ENCODE measurements around the gene MAN1A2.

The MAN1A2 gene

DNA sequence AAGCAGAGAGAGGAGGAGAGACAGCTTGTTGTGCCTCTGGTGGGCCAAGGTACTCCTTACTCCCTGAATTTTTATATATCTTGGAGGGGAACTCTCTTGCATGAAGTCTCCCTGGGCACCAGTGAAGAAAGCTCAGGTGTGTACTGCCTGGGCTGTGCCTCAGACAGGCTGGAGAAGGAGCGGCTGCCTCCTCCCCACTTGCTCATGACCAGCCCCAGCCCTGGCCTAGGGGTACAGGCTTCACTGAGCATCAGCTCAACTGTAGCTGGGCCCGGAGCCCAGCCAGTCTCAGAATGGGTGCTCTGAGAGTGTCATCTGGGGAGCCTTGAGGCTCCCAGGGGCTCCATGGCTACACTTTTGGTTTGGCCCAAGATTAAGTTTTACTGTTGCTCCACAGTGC is 193.8 kb downstream of the MAN1A2 start:
- Mint-ChIP-seq H3K4me3 (no peak overlapping the region), H3K27me3 (ENCODE audit: low read depth) (peaks cover 16% of the 10 kb centered on the region), H3K36me3 (ENCODE audit: low read depth) (peaks cover 5% of the 10 kb centered on the region), H3K4me1 (ENCODE audit: low read depth) (peaks cover 5% of the 10 kb centered on the region), H3K9me3 (peaks cover 9% of the 10 kb centered on the region), H3K27ac (no peak overlapping the region)

DNA sequence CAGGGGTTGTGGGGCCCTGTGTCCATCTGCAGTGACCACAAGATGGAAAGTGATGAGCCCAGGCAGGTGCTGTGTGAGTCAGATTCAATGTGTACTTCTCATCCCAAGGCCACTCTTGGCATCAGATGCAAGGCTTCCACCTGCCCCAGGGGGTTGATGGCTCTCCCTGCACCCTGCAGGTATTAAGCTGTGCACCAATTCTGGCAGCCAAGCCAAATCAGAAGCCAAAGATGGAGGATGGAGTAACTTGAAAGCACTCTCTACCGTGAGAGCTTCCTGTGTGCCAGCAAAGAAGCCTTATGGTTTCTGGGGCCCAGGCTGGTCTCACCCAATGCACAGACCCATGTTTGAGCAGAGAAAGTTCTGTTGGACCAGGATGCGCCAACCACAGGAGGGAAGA is 194.3 kb downstream of the MAN1A2 start:
- Mint-ChIP-seq H3K27ac (no peak overlapping the region), H3K36me3 (ENCODE audit: low read depth) (peaks cover 5% of the 10 kb centered on the region), H3K27me3 (ENCODE audit: low read depth) (peaks cover 14% of the 10 kb centered on the region), H3K4me1 (ENCODE audit: low read depth) (peaks cover 5% of the 10 kb centered on the region), H3K9me3 (peaks cover 9% of the 10 kb centered on the region), H3K4me3 (no peak overlapping the region)

DNA sequence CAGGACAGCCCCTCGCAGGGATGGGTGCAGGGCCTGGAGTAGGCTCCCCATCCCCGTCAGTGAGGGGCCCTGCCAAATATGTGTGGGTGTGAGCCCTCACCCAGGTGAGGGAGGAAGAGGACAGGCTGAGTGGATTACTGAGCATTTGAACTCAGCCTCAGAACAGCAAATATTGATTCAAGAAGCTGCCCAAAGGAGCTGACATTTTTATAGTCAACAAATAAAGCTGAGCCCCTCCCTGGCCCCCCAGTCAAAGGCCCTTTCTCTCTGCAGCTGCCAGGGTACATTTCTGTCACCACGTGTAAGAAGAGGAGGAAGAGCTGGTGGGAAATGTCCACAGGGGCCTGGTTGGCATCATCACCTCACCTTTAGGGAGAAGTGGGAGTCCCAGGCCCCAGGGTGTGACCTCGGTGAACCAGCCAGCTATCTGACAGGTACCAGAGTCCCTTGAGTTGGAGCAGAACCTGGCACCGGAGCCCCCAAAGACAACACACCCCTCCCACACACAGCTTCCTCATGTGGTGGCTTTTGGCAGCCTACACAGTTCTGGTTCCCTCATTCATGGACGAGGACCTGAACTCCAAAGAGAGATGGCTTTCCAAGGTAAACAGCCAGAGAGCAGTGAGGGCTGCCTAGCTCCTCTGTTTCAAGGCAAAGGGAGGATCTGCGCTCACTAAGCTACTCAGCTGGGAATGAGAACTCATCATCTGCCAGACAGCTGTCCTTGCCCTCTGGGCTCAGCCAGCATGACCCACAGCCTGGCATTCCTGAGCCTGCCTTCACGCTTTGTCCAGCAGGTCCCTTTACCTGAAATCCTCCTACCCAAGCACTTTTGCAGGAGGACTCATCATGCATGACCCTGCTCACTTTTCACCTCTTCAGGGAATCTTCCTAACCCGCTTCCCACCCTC is 195.6 kb downstream of the MAN1A2 start:
- Mint-ChIP-seq H3K27me3 (ENCODE audit: low read depth) (peaks cover 7% of the 10 kb centered on the region), H3K9me3 (peaks cover 9% of the 10 kb centered on the region), H3K36me3 (ENCODE audit: low read depth) (peaks cover 3% of the 10 kb centered on the region), H3K4me3 (no peak overlapping the region), H3K27ac (no peak overlapping the region), H3K4me1 (ENCODE audit: low read depth) (peaks cover 3% of the 10 kb centered on the region)

GRCh38 chr1:117563492-117563875 is 196.2 kb downstream of the MAN1A2 start:
- Mint-ChIP-seq H3K4me3 (no peak overlapping the region), H3K9me3 (peaks cover 9% of the 10 kb centered on the region), H3K4me1 (ENCODE audit: low read depth) (peaks cover 3% of the 10 kb centered on the region), H3K27ac (no peak overlapping the region), H3K27me3 (ENCODE audit: low read depth) (peaks cover 3% of the 10 kb centered on the region), H3K36me3 (ENCODE audit: low read depth) (peaks cover 3% of the 10 kb centered on the region)

- peaks cover under 1% of the 10 kb centered on the region for H3K36me3 Mint-ChIP-seq (ENCODE audit: low read depth)
- H3K27ac Mint-ChIP-seq, result no peak overlapping the region
- H3K4me1 Mint-ChIP-seq (ENCODE audit: low read depth), result peaks cover 3% of the 10 kb centered on the region
- peaks cover 4% of the 10 kb centered on the region for H3K27me3 Mint-ChIP-seq (ENCODE audit: low read depth)
- H3K4me3 Mint-ChIP-seq, result no peak overlapping the region
- peaks cover 4% of the 10 kb centered on the region for H3K9me3 Mint-ChIP-seq
Observed at GRCh38 chr1:117564227-117565075, 197.2 kb downstream of the MAN1A2 start.

DNA sequence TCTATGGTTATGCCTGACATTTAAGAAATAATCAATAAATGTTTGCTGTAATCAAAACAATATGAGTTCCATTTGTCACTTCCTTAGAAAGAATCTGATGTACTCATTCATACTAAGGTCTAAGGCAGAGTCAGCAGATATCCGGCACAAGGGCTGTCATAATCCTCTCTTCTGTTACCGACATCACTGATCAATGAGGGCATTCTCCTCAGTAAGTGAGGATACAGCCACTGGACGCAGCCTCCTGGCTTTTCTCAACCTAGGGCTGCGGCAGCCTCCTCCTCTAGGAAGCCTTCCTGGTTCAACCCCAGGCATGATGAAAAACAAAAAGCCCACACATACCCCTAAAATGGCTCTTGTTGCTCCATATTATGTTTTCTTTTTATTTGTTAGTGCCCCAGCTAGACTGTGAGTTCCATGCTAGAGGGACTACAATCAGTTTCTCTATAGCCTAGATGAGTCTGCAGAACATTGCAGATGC is 197.9 kb downstream of the MAN1A2 start:
- no peaks in the 10 kb centered on the region for H3K9me3 Mint-ChIP-seq
- peaks cover 11% of the 10 kb centered on the region for H3K27me3 Mint-ChIP-seq (ENCODE audit: low read depth)
- no peak overlapping the region for H3K27ac Mint-ChIP-seq
- no peaks in the 10 kb centered on the region for H3K36me3 Mint-ChIP-seq (ENCODE audit: low read depth)
- H3K4me1 Mint-ChIP-seq (ENCODE audit: low read depth), result peaks cover 7% of the 10 kb centered on the region
- H3K4me3 Mint-ChIP-seq, result no peak overlapping the region

- no peak overlapping the region for H3K27ac Mint-ChIP-seq
- peaks cover 7% of the 10 kb centered on the region for H3K4me1 Mint-ChIP-seq (ENCODE audit: low read depth)
- no peaks in the 10 kb centered on the region for H3K36me3 Mint-ChIP-seq (ENCODE audit: low read depth)
- peaks cover 15% of the 10 kb centered on the region for H3K27me3 Mint-ChIP-seq (ENCODE audit: low read depth)
- H3K4me3 Mint-ChIP-seq, result no peak overlapping the region
- no peaks in the 10 kb centered on the region for H3K9me3 Mint-ChIP-seq
Observed at GRCh38 chr1:117565745-117566455, 198.7 kb downstream of the MAN1A2 start.

DNA sequence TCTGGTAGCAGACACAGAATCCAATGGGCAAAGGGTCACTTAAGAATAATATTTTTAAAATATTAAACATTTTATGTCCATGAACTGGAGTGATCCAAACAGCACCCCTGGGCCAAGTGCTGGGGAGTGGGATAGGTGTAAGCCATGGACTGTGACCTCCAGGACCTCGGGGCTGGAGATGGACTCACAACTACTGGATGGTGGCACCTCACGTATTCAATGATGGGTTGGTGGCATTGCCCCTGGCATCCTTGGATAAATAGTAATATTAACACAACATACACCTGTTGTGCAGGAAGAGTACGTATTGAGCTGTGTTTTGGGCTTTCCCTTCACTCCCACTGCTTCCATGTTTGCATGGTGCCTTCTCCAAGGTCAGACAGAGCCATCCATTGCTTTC is 199.3 kb downstream of the MAN1A2 start:
- Mint-ChIP-seq H3K4me3 (no peak overlapping the region), H3K27me3 (ENCODE audit: low read depth) (peaks cover 17% of the 10 kb centered on the region), H3K36me3 (ENCODE audit: low read depth) (no peaks in the 10 kb centered on the region), H3K9me3 (no peaks in the 10 kb centered on the region), H3K27ac (no peak overlapping the region), H3K4me1 (ENCODE audit: low read depth) (peaks cover 9% of the 10 kb centered on the region)

GRCh38 chr1:117567435-117567834 is 200.2 kb downstream of the MAN1A2 start:
- H3K27me3 Mint-ChIP-seq (ENCODE audit: low read depth), result peaks cover 18% of the 10 kb centered on the region
- no peaks in the 10 kb centered on the region for H3K9me3 Mint-ChIP-seq
- no peak overlapping the region for H3K27ac Mint-ChIP-seq
- H3K4me3 Mint-ChIP-seq, result no peak overlapping the region
- no peaks in the 10 kb centered on the region for H3K36me3 Mint-ChIP-seq (ENCODE audit: low read depth)
- peaks cover 11% of the 10 kb centered on the region for H3K4me1 Mint-ChIP-seq (ENCODE audit: low read depth)

- peaks cover 18% of the 10 kb centered on the region for H3K27me3 Mint-ChIP-seq (ENCODE audit: low read depth)
- H3K4me1 Mint-ChIP-seq (ENCODE audit: low read depth), result peaks cover 16% of the 10 kb centered on the region
- no peak overlapping the region for H3K27ac Mint-ChIP-seq
- no peaks in the 10 kb centered on the region for H3K36me3 Mint-ChIP-seq (ENCODE audit: low read depth)
- H3K4me3 Mint-ChIP-seq, result no peak overlapping the region
- no peaks in the 10 kb centered on the region for H3K9me3 Mint-ChIP-seq
Observed at GRCh38 chr1:117567976-117568375, 200.7 kb downstream of the MAN1A2 start.

DNA sequence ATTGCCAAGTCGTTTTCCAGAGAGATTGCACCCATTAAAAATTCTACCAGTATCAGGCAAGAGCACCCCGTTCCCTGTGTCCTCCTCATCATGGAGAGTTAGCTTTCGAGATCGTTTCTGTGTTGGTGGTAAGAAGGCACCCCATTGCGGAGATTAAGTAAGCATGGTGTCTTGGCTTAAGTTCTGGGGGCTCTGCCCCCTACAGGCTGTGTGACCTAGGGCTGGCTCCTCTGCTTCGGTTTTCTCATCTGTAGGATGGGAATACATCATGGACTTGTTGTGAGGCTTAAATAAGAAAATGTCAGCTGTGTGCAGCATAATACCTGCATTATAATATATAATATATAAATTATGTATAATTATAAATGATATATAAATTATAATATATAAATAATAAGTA is 201.8 kb downstream of the MAN1A2 start:
- Mint-ChIP-seq H3K27me3 (ENCODE audit: low read depth) (peaks cover 18% of the 10 kb centered on the region), H3K4me1 (ENCODE audit: low read depth) (peaks cover 19% of the 10 kb centered on the region), H3K9me3 (no peaks in the 10 kb centered on the region), H3K27ac (no peak overlapping the region), H3K4me3 (no peak overlapping the region), H3K36me3 (ENCODE audit: low read depth) (no peaks in the 10 kb centered on the region)

DNA sequence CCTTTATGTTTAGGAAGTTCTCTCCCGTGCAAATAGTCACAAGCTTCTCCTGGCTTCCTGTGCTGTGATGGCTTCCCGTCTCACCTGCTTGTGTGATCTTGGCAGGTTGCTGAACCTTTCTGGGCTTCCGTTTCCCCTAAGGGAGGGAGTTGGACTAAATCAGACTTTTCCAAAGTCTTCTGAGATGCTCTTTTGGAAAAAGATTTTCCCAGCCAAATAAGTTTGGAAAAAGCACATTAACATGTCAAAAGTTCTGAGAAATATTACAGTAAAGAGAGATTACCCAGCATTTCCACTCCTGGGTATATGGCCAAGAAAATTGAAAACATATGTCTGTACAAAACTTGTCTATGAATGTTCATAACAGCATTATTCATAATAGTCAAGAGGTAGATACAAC is 202.6 kb downstream of the MAN1A2 start:
- H3K4me3 Mint-ChIP-seq, result no peak overlapping the region
- no peak overlapping the region for H3K27ac Mint-ChIP-seq
- H3K9me3 Mint-ChIP-seq, result no peaks in the 10 kb centered on the region
- no peaks in the 10 kb centered on the region for H3K36me3 Mint-ChIP-seq (ENCODE audit: low read depth)
- H3K4me1 Mint-ChIP-seq (ENCODE audit: low read depth), result peaks cover 22% of the 10 kb centered on the region
- H3K27me3 Mint-ChIP-seq (ENCODE audit: low read depth), result peaks cover 16% of the 10 kb centered on the region

DNA sequence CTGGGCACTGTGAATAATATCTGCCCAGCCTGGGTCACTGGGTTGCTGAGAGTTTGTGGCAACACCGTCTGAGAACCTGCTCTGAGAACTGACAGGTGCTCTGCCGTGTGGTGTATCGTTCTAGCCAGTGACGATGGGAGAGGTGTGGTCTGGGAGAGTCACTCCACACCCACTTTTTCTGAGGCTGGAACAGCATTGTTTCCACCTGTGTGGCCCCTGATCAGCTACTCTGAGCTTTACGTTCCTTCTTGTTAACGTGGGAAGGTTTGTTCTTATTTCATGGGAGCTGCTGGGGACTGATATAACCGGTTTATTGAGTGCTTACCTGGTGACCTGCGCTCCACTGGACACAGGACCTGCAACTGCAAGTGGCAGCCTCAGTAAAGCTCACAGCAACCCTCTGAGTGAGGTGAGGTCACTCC is 203.8 kb downstream of the MAN1A2 start:
- no peaks in the 10 kb centered on the region for H3K9me3 Mint-ChIP-seq
- no peak overlapping the region for H3K4me3 Mint-ChIP-seq
- peaks cover 15% of the 10 kb centered on the region for H3K27me3 Mint-ChIP-seq (ENCODE audit: low read depth)
- H3K36me3 Mint-ChIP-seq (ENCODE audit: low read depth), result no peaks in the 10 kb centered on the region
- H3K4me1 Mint-ChIP-seq (ENCODE audit: low read depth), result peaks cover 22% of the 10 kb centered on the region
- H3K27ac Mint-ChIP-seq, result no peak overlapping the region

DNA sequence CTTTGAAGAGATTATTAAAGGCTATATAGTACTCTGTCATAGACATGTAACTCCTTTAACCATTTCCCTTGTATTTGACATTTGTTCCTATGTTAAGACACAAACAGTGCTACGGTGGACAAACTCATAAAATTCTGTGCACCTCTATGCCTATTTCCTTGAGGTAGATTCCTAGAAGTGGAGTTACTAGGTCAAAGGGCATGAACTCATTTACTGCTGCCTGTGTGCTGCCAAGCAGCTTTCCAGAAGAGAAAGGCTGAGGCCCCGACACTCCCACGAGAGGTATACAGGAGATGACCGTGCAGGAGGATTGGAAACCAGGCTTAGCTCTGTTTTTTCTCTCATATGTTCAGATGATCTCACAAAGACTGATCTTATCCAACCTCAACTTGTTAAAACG is 204.2 kb downstream of the MAN1A2 start:
- Mint-ChIP-seq H3K4me3 (no peak overlapping the region), H3K27ac (no peak overlapping the region)

More for the DNA sequence above, 204.2 kb downstream of the MAN1A2 start:
- no peaks in the 10 kb centered on the region for H3K9me3 Mint-ChIP-seq
- H3K36me3 Mint-ChIP-seq (ENCODE audit: low read depth), result no peaks in the 10 kb centered on the region
- peaks cover 22% of the 10 kb centered on the region for H3K4me1 Mint-ChIP-seq (ENCODE audit: low read depth)
- H3K27me3 Mint-ChIP-seq (ENCODE audit: low read depth), result peaks cover 15% of the 10 kb centered on the region

All from T-helper 1 cell treated with Interleukin-12 subunit alpha and Interleukin-12 subunit beta and Interleukin-4 antibody, amounts not matched to agents 30 μg/mL and 1 μg/mL, for 36 hours (primary cell).